KMS-11 (cell line): ENCODE measurements around the gene NR2C1.

Source experiments
- H2AFZ ChIP-seq: fragments of 200-600 bp; sonication (generic); 2 replicates; pipeline ENCODE4 v1.6.1; 2016; ENCODE audit warnings: antibody characterized with exemption, mixed run types, low read depth
- H3K27ac ChIP-seq: fragments of 200-600 bp; sonication (generic); 2 replicates; pipeline ENCODE4 v1.6.1; 2016; ENCODE audit warnings: mild to moderate bottlenecking, mixed run types
- H3K27me3 ChIP-seq: fragments of 200-600 bp; sonication (generic); 2 replicates; pipeline ENCODE4 v1.6.1; 2017; ENCODE audit warnings: mild to moderate bottlenecking, low read depth, mixed run types, moderate library complexity; ENCODE audit not compliant: insufficient read depth
- H3K36me3 ChIP-seq: fragments of 200-600 bp; sonication (generic); 2 replicates; pipeline ENCODE4 v1.6.1; 2017; ENCODE audit warnings: mild to moderate bottlenecking, mixed run types; ENCODE audit not compliant: insufficient read depth
- H3K4me1 ChIP-seq: fragments of 200-600 bp; sonication (generic); 2 replicates; pipeline ENCODE4 v1.6.1; 2016; ENCODE audit warnings: mild to moderate bottlenecking, low read depth, mixed run types; ENCODE audit not compliant: poor library complexity, severe bottlenecking
- H3K4me2 ChIP-seq: fragments of 200-600 bp; sonication (generic); 2 replicates; pipeline ENCODE4 v1.7.0; 2016; ENCODE audit warnings: mild to moderate bottlenecking, mixed run types
- H3K4me3 ChIP-seq: fragments of 200-600 bp; sonication (generic); IDR thresholded peaks from 2 replicates; pipeline ENCODE4 v1.6.1; 2017; ENCODE audit warnings: low read depth, low read length, mixed read lengths; ENCODE audit not compliant: insufficient read depth
- H3K79me2 ChIP-seq: fragments of 200-600 bp; sonication (generic); 2 replicates; pipeline ENCODE4 v1.6.1; 2016; ENCODE audit warnings: low read depth, mixed run types; ENCODE audit not compliant: insufficient read depth
- H3K9ac ChIP-seq: fragments of 200-600 bp; sonication (generic); 2 replicates; pipeline ENCODE4 v1.6.1; 2016; ENCODE audit warnings: mild to moderate bottlenecking, mixed run types
- H4K20me1 ChIP-seq: fragments of 200-600 bp; sonication (generic); 2 replicates; pipeline ENCODE4 v1.6.1; 2016; ENCODE audit warnings: mild to moderate bottlenecking, mixed run types; ENCODE audit not compliant: insufficient read depth
- TF ChIP-seq, protein P1 (sequence below): fragments of 200-600 bp; sonication (generic); conservative IDR thresholded peaks from 2 replicates; pipeline ENCODE4 v1.6.1; 2017; ENCODE audit warnings: low read depth, mild to moderate bottlenecking, antibody characterized with exemption, low read length, moderate library complexity, mixed read lengths

The NR2C1 gene

DNA sequence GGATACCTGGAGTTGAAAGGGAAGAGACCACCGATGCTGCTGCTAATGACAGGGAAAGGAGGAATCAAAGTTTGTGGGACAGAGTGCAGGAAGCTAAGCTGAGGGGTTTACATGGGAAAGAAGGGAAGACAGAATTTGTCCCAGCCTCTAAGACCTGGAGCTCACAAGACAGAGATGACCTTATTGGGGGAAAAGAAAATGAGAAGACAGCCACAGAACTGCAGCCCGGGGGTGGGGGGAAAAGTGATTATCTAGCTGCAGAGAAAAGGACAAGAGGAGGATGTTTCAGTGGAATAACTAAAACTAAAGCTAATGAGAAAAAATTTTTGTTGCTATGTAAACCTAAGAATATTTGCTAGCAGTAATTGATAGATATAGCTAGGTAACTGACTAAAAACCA, 100.6 kb downstream of the NR2C1 start:
- TF ChIP-seq, protein P1, sequence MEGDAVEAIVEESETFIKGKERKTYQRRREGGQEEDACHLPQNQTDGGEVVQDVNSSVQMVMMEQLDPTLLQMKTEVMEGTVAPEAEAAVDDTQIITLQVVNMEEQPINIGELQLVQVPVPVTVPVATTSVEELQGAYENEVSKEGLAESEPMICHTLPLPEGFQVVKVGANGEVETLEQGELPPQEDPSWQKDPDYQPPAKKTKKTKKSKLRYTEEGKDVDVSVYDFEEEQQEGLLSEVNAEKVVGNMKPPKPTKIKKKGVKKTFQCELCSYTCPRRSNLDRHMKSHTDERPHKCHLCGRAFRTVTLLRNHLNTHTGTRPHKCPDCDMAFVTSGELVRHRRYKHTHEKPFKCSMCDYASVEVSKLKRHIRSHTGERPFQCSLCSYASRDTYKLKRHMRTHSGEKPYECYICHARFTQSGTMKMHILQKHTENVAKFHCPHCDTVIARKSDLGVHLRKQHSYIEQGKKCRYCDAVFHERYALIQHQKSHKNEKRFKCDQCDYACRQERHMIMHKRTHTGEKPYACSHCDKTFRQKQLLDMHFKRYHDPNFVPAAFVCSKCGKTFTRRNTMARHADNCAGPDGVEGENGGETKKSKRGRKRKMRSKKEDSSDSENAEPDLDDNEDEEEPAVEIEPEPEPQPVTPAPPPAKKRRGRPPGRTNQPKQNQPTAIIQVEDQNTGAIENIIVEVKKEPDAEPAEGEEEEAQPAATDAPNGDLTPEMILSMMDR, result no peak
- no peak overlapping the region for H2AFZ ChIP-seq
- peaks cover 5% of the 10 kb centered on the region; the same call in 1 of the 2 replicates for H3K79me2 ChIP-seq
- H3K27me3 ChIP-seq, result no peaks in the 10 kb centered on the region
- no peaks in the 10 kb centered on the region for H3K4me1 ChIP-seq
- no peak overlapping the region for H3K4me2 ChIP-seq
- H3K27ac ChIP-seq, result no peak overlapping the region
- no peaks in the 10 kb centered on the region for H4K20me1 ChIP-seq
- H3K9ac ChIP-seq, result no peak overlapping the region
- H3K4me3 ChIP-seq, result no peak overlapping the region
- no peaks in the 10 kb centered on the region for H3K36me3 ChIP-seq

DNA sequence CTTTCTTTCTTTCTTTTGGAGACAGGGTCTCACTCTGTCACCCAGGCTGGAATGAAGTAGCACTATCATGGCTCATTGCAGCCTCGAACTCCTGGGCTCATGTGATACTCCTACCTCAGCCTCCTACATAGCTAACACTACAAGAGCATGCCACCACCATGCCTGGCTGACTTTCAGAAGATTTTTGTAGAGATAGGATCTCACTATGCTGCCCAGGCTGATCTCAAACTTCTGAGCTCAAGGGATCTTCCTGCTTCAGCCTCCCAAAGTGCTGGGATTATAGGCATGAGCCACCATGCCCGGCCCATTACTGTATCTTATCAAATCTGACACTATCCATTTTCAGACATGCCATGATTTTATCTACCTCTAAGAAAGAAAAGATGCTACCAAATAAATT, 101.5 kb downstream of the NR2C1 start:
- Histone ChIP-seq H3K36me3 (no peaks in the 10 kb centered on the region), H3K27ac (no peak overlapping the region), H3K27me3 (no peaks in the 10 kb centered on the region), H3K4me1 (no peaks in the 10 kb centered on the region), H4K20me1 (no peaks in the 10 kb centered on the region), H3K79me2 (peaks cover 5% of the 10 kb centered on the region; the same call in 1 of the 2 replicates), H3K4me3 (no peak overlapping the region), H2AFZ (no peak overlapping the region), H3K4me2 (no peak overlapping the region), H3K9ac (no peak overlapping the region)
- TF ChIP-seq, protein P1, result no peak

GRCh38 chr12:94970560-94970959, 102.9 kb downstream of the NR2C1 start:
- H3K36me3 ChIP-seq, result no peaks in the 10 kb centered on the region
- H3K79me2 ChIP-seq, result peaks cover 5% of the 10 kb centered on the region; the same call in 1 of the 2 replicates
- no peaks in the 10 kb centered on the region for H3K4me1 ChIP-seq
- no peak overlapping the region for H3K9ac ChIP-seq
- H4K20me1 ChIP-seq, result no peaks in the 10 kb centered on the region
- TF ChIP-seq, protein P1, result no peak
- H3K4me3 ChIP-seq, result no peak overlapping the region
- no peak overlapping the region for H3K4me2 ChIP-seq
- H3K27ac ChIP-seq, result no peak overlapping the region
- no peaks in the 10 kb centered on the region for H3K27me3 ChIP-seq
- no peak overlapping the region for H2AFZ ChIP-seq
